HEK293T (cell line): ENCODE results near the gene TTLL3.
"Not testable (repeated sequence)": the region's sequence is repeated elsewhere in the genome, so short reads cannot be mapped to it uniquely, and the experiment has no call there.

ENCODE experiments used
- CTCF ChIA-PET: fragments of 350-600 bp; formaldehyde crosslinking; extraction: SDS; loops from one replicate; lab custom pipeline; 2021; ENCODE audit warnings: antibody characterized with exemption, inconsistent platforms; lab: Yijun Ruan, JAX
- POLR2A ChIA-PET: fragments of 350-600 bp; formaldehyde crosslinking; extraction: SDS; loops from one replicate; lab custom pipeline; 2020; ENCODE audit warnings: antibody characterized with exemption, inconsistent platforms; lab: Yijun Ruan, JAX
- DNase-seq: peaks from one replicate; pipeline ENCODE4 v3.0.0; 2012; ENCODE audit warnings: mixed read lengths; ENCODE audit errors: extremely low spot score
- ARNT ChIP-seq: fragments of 450-650 bp; IDR thresholded peaks from 2 replicates; pipeline ENCODE4 v1.6.1; 2017; ENCODE audit warnings: mild to moderate bottlenecking
- BHLHE40 ChIP-seq: fragments of 450-650 bp; IDR thresholded peaks from 2 replicates; pipeline ENCODE4 v1.6.1; 2016; ENCODE audit warnings: mild to moderate bottlenecking, moderate library complexity, borderline replicate concordance
- CTBP1 ChIP-seq: fragments of 450-650 bp; IDR thresholded peaks from 2 replicates; pipeline ENCODE4 v1.6.1; 2016; ENCODE audit warnings: borderline replicate concordance
- ELF4 ChIP-seq: fragments of 450-650 bp; IDR thresholded peaks from 2 replicates; pipeline ENCODE4 v1.6.1; 2017; ENCODE audit warnings: antibody characterized with exemption
- FOXA1 ChIP-seq: fragments of 450-650 bp; IDR thresholded peaks from 2 replicates; pipeline ENCODE4 v1.6.1; 2016; ENCODE audit warnings: mild to moderate bottlenecking
- FOXK2 ChIP-seq: fragments of 450-650 bp; IDR thresholded peaks from 2 replicates; pipeline ENCODE4 v1.6.1; 2016; ENCODE audit warnings: mild to moderate bottlenecking
- FOXM1 ChIP-seq: fragments of 450-650 bp; IDR thresholded peaks from 2 replicates; pipeline ENCODE4 v1.6.1; 2017; ENCODE audit warnings: mild to moderate bottlenecking, borderline replicate concordance
- HDGF ChIP-seq: fragments of 450-650 bp; IDR thresholded peaks from 2 replicates; pipeline ENCODE4 v1.6.1; 2017; ENCODE audit warnings: antibody characterized with exemption, borderline replicate concordance
- L3MBTL2 ChIP-seq: fragments of 450-650 bp; conservative IDR thresholded peaks from 2 replicates; pipeline ENCODE4 v1.6.1; 2016; ENCODE audit warnings: mild to moderate bottlenecking
- LEF1 ChIP-seq: fragments of 450-650 bp; IDR thresholded peaks from 2 replicates; pipeline ENCODE4 v1.6.1; 2017; ENCODE audit warnings: mild to moderate bottlenecking, borderline replicate concordance
- NFRKB ChIP-seq: fragments of 450-650 bp; IDR thresholded peaks from 2 replicates; pipeline ENCODE4 v1.6.1; 2016; ENCODE audit warnings: mild to moderate bottlenecking, moderate library complexity
- SP1 ChIP-seq: fragments of 450-650 bp; IDR thresholded peaks from 2 replicates; pipeline ENCODE4 v1.6.1; 2017
- SUZ12 ChIP-seq: fragments of 450-650 bp; IDR thresholded peaks from 2 replicates; pipeline ENCODE4 v1.6.1; 2016; ENCODE audit warnings: mild to moderate bottlenecking
- TARDBP ChIP-seq: fragments of 450-650 bp; IDR thresholded peaks from 2 replicates; pipeline ENCODE4 v1.6.1; 2016
- ZNF384 ChIP-seq: fragments of 450-650 bp; IDR thresholded peaks from 2 replicates; pipeline ENCODE4 v1.6.1; 2016
- TF ChIP-seq, protein P1 (sequence below): fragments of 450-650 bp; IDR thresholded peaks from 2 replicates; pipeline ENCODE4 v1.6.1; 2016

TTLL3 gene

DNA sequence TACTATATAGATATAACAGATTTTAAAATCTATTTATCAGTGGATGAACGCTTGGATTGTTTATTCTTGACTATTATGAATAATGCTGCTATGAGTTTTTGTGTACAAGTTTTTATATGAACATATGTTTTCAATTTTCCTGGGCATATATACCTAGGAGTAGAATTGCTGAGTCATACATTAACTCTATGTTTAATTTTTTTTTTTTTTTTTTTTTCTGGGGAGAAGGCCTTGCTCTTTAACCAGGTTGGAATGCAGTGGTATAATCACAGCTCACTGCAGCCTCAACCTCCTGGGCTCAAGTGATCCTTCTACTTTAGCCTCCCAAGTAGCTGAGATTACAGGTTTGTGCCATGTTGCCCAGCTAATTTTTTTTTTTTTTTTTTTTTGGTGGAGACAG, 60.9 kb downstream of the TTLL3 start:
- DNase-seq: no peak
- ChIA-PET POLR2A (no interaction called here), CTCF (no interaction called here)
- TF ChIP-seq TARDBP: no peak
- TF ChIP-seq LEF1: no peak
- TF ChIP-seq FOXA1: no peak
- TF ChIP-seq, protein P1, sequence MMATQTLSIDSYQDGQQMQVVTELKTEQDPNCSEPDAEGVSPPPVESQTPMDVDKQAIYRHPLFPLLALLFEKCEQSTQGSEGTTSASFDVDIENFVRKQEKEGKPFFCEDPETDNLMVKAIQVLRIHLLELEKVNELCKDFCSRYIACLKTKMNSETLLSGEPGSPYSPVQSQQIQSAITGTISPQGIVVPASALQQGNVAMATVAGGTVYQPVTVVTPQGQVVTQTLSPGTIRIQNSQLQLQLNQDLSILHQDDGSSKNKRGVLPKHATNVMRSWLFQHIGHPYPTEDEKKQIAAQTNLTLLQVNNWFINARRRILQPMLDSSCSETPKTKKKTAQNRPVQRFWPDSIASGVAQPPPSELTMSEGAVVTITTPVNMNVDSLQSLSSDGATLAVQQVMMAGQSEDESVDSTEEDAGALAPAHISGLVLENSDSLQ: no peak
- TF ChIP-seq L3MBTL2: no peak
- TF ChIP-seq FOXM1: no peak
- no peak for TF ChIP-seq ARNT
- TF ChIP-seq SUZ12: no peak
- no peak for TF ChIP-seq NFRKB
- no peak for TF ChIP-seq FOXK2
- no peak for TF ChIP-seq HDGF
- TF ChIP-seq CTBP1: no peak
- TF ChIP-seq BHLHE40: no peak
- TF ChIP-seq SP1: no peak
- no peak for TF ChIP-seq ZNF384

DNA sequence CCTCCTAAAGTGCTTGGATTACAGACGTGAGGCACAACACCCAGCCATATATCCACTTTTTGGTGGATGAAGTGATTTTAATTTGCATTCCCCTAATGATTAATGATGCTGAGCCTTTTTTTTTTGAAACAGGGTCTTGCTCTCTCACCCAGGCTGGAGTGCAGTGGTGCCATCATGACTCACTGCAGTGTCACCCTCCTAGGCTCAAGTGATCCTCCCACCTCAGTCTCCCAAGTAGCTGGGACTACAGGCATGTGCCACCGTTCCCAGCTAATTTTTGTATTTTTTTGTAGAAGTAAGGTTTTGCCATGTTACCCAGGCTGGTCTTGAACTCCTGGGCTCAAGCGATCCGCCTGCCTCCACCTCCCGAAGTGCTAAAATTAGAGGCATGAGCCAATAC, 62.0 kb downstream of the TTLL3 start:
- POLR2A ChIA-PET, CTCF ChIA-PET, DNase-seq: not testable (repeated sequence)

DNA sequence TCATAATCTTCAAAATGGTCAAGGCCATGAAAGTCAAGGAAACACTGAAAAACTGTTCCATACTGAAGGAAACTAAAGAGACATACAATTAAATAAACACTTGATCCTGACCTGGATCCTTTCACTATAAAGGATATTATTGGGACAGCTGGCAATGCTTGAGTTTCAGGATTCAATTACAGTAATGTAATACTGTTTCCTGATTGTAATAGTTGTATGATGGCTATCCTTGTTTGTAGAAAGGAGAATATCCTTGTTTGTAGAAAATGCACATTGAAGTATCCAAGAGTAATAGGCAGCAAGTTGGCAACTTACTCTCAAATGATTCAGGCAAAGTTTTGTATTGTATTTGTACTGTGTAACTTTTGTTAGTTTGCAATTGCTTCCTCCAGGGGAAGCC, 65.4 kb downstream of the TTLL3 start:
- TF ChIP-seq LEF1: no peak
- TF ChIP-seq SP1: no peak
- no peak for TF ChIP-seq BHLHE40
- TF ChIP-seq ARNT: no peak
- TF ChIP-seq, protein P1: no peak
- TF ChIP-seq FOXK2: no peak
- TF ChIP-seq HDGF: no peak
- no peak for TF ChIP-seq TARDBP
- TF ChIP-seq FOXA1: no peak
- TF ChIP-seq FOXM1: no peak
- CTCF ChIA-PET: no interaction called here
- no peak for DNase-seq
- POLR2A ChIA-PET: no interaction called here

DNA sequence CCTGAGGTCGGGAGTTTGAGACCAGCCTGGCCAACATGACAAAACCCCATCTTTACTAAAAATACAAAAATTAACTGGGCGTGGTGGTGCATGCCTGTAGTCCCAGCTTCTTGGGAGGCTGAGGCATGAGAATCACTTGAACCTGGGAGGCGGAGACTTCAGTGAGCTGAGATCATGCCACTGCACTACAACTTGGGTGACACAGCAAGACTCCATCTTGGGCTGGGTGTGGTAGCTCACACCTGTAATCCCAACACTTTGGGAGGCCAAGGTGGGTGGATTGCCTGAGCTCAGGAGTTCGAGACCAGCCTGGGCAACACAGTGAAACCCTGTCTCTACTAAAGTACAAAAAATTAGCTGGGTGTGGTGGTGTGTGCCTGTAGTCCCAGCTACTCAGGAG, 66.2 kb downstream of the TTLL3 start:
- DNase-seq, POLR2A ChIA-PET, CTCF ChIA-PET: not testable (repeated sequence)

DNA sequence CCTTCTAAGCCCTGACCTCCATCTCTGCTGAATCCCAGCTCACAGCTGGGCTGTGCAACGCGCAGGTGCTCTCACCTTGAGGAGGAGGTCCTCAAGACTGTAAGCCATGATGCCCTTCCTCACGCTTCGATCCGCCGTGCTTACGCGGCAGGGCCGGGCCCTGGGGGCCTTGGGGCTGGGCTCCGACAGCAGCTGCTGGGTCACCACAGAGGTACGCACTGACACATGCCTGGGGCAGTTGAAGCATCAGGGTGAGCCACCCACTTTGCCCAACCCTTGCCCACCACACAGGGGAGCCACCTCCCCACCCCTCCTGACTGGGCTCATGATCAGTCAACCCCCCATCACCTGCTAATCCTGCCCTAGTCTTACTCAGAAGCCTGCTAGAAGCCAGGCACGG, 66.9 kb downstream of the TTLL3 start:
- ChIA-PET POLR2A (no interaction called here), CTCF (no interaction called here)
- TF ChIP-seq TARDBP (no peak), FOXK2 (no peak), ARNT (no peak), CTBP1 (no peak), SUZ12 (no peak), BHLHE40 (no peak), NFRKB (no peak), FOXA1 (no peak)
- TF ChIP-seq, protein P1: no peak
- no peak for DNase-seq

DNA sequence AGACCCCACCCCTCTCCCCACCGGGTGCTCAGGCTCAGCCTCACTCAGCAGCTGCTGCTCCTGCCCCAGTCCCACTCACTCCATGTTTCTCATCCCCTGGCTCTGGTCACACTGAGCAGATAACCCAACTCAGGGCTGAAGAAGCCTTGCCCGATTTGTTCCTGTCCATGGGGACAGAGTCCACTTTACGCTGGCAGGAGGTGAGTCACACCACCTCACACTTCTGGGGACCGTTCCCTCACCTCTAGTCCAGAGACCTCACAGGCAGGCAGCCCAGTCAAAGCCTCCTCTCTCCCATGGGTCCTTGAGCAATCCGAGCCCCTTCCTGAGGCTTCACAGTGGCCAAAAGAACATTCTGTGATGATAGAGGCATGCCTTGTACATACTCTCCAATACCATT, 68.6 kb downstream of the TTLL3 start:
- CTCF ChIA-PET: interaction anchor here (0.6 to 1.1 kb wide), 2 partner anchors 12 to 340 kb away, joined by 3 read pairs; partner anchors contain the start of gene JAGN1
- TF ChIP-seq L3MBTL2 (no peak), ARNT (no peak), CTBP1 (no peak), FOXK2 (no peak), ZNF384 (no peak), TARDBP (no peak), HDGF (no peak), ELF4 (no peak), NFRKB (no peak), LEF1 (no peak), SP1 (no peak), FOXA1 (no peak), SUZ12 (no peak)
- POLR2A ChIA-PET: interaction anchor here (2.1 kb wide), 1 partner anchor 12 kb away, joined by 16 read pairs; the partner anchor contains the start of gene JAGN1
- no peak for DNase-seq

DNA sequence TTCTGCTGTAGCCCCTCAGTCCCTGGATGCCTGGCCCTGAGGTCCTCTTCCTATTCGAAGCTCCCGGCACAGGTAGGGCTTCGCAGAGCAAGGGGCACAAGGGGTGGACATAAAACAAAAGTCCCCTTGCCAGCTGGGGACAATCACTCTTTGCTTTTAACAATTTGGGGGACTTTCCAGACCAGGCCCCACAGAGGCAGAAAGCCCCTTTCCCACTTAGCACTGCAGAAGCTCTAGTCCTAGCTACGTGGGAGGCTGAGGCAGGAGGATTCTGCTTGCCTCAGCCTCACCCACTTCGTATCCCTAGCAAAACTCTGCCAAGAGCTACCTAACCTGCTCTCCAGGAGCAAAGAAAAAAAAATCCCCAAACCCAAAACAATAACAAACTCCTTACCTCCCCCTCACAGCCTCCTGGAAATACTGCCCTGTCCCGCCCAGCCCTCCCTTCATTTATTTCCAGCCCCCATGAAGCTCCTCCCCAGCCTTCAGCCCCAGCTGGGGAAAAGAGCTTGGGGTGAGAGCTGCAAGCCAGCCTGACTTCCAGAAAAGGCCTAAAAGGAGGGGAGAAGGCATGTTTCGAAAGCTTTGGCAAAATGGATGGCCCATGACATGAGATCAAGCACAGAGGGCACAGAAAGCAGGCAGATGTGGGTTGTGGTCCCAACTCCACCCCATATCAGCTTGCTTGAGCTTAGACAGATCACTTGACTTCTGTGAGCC, 69.9 kb downstream of the TTLL3 start, which contains the start of gene CIDEC:
Gene CIDEC, minus strand, starts transcription at position 424 of the 720 bp plus-strand sequence. CDS start 1,767 bp downstream, outside the sequence.
- CTCF ChIA-PET: interaction anchor here (0.6 kb wide), 1 partner anchor 403 kb away, joined by 5 read pairs; no protein-coding TSS in a partner anchor
- POLR2A ChIA-PET: interaction anchor here (0.9 to 2.1 kb wide), 2 partner anchors 11 to 67 kb away, joined by 3 to 16 read pairs; partner anchors contain the start of gene JAGN1
- no peak for DNase-seq
- no peak for TF ChIP-seq BHLHE40
- no peak for TF ChIP-seq ZNF384
- no peak for TF ChIP-seq FOXM1
- no peak for TF ChIP-seq SUZ12
- TF ChIP-seq LEF1: no peak
- TF ChIP-seq NFRKB: no peak
- no peak for TF ChIP-seq HDGF
- no peak for TF ChIP-seq ARNT
- TF ChIP-seq SP1: no peak
- no peak for TF ChIP-seq L3MBTL2
- no peak for TF ChIP-seq FOXA1
- no peak for TF ChIP-seq CTBP1
- TF ChIP-seq, protein P1: no peak
